GDM1 (cell line): ENCODE measurements around the gene CIAPIN1.
"Not testable (repeated sequence)": the region's sequence is repeated elsewhere in the genome, so short reads cannot be mapped to it uniquely, and the experiment has no call there.

ENCODE experiments used
- DNase-seq: peaks from one replicate; lab custom pipeline; 2025; lab: John Stamatoyannopoulos, UW

Gene CIAPIN1

DNA sequence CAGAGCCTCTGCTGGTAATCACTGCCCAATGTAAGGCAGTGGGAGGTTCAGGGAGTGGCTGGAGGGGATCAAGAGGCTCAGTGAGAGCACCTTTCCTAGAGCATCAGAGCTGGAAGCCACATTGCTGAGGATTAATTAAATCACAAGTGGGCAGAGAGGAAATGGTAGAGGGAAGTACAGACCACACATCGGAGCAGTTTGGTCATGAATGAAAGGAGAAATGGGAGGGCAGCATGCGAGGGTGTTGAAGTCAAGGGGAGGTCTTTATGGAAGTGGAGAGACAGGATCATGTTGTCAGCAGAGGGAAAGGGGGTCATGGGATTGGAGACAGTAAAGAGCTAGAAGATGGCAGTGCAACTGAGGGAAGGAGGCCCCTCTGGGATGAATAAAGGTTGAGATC, 40.3 kb downstream of the CIAPIN1 start:
- DNase-seq = no peak

DNA sequence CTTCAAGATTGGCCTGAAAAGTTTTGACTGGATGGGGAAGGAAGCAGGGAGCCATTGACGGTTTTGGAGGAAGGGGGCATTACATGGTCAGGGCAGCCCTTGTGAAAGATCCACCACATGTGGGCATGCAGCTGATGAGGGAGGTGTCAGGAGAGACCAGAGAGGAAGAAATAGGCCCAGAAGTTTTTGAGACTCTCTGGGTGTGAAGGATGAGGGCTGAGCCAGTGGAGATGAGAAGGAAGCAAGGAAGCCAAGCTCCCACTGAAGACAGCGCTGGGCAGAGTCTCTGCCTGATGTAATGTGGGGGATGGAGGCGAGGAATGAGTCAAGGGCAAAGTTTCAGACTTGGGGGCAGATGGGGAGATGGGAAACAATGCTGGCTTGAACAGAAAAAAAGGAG, 42.1 kb downstream of the CIAPIN1 start:
- DNase-seq = no peak

DNA sequence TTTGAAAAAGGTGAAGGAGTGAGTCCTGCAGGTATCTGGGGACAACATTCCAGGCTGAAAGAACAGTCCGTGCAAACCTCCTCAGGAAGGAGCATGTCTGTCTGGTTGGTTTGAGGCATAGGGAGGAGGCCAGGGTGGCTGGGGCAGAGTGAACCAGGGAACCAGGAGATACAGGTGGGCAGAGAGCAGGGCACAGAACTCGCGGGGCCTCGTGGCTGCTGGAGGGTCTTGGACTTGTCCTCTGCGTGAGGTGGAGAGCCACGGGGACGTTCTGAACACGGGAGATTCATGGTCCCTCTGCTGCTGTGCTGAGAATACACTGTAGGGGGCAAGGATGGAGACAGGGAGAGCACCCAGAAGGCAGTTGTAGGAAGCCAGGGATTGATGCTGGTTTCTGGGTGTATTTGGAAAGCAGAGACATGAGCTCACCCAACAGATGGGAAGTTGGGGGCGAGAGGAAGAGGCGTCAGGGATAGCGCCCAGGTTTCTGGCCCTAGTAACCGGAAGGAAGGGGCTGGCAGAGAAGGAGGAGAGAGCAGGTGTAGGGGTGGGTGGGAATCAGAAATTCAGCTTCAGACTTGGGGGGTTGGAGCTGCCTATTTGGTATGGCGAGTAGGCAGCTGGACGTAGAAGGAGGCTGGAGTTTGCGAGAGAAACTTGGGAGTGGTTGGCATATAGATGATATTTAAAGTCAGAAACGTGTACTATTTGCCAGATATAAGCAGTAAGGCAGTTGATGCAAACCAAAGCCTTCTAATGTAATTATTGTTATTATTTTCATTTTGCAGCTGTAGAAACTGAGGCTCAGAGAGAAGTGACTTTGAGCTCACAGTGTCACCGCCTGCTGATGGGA, 43.0 kb downstream of the CIAPIN1 start, which contains the start of gene CCL17:
CCL17 (plus strand) TSS at position 803 of the 853 bp plus-strand sequence. CDS start 9,166 bp downstream, outside the sequence.
- no peak for DNase-seq

DNA sequence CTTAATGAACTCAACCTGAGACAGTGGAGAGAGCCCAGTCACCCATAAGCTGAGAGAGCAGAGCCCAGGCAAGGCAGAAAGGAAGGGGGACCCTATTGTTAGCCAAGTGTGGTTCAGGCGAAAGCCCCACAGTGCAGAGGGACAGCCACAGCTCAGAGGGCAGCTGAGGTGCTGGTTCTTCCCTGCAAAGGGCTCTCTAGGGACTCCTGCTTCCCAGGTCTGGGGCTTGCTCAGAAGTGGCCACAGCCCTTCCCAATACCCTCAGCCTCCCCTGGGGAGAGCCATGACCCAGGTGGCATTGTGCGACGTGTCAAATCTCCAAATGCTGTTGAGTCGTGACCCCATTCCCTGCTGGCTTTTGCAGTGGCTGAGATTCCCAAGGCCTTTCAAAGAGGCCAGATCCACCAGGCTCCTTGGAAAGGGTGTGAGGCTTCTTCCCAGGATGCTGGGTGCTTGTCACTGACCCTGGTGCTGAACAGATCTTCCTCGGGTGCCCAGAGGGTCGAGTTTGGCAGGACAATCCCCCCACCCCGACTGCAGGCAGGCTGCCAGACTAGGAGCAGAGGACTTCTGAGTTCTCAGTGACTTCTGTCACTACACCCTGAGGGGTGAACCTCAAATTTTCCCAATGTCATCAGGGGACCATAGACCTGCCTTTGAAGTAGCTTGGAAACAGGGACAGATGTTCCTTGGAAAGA, 45.1 kb downstream of the CIAPIN1 start:
- DNase-seq = no peak

DNA sequence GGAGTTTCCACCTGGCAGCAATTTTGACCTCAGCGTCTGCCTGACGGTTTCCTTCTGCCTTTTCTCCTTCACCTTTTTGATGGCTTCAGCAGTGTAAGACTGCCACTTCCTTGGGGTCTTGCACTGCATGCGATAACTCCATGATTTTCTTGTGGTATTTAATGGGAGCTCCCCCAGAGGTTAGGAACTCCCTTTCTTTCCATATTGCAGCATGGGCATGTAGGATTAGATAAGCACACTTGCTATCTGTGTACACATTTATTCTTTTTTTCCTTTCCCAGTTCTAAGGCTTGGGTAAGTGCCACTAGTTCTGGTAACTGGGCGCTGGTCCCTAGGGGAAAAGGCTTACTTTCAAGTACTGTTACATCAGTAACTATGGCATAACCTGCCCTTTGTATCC, 49.7 kb downstream of the CIAPIN1 start:
- DNase-seq = not testable (repeated sequence)

DNA sequence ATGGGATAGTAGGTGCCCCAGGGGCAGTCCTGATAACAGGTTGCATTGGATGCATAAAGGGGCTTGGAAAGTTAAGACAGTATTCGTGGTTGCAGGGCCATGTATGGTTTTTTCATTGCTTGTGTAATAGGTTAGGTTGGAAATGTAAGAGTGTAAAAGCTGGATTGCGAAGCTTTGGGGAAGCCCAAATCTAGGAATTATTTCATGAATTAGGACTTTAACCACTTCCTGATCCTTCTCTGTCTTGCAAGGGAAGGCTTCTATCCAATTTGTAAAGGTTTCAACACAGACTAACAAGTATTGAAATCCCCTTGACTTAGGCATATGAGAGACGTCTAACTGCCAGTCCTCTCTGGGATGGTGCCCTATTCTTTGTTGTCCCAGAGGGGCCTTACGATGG, 50.4 kb downstream of the CIAPIN1 start:
- no peak for DNase-seq

DNA sequence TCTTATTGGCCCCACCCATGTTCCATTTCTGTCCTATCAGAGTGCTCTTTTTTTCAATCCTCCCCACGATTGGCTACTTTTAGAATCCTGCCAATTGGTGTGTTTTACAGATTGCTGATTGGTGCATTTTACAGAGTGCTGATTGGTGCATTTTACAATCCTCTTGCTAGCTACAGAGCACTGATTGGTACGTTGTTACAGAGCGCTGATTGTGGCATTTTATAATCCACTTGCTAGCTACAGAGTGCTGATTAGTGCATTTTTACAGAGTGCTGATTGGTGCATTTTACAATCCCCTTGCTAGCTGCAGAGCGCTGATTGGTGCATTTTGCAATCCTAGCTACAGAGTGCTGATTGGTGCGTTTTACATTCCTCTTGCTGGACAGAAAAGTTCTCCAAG, 52.2 kb downstream of the CIAPIN1 start:
- no peak for DNase-seq

DNA sequence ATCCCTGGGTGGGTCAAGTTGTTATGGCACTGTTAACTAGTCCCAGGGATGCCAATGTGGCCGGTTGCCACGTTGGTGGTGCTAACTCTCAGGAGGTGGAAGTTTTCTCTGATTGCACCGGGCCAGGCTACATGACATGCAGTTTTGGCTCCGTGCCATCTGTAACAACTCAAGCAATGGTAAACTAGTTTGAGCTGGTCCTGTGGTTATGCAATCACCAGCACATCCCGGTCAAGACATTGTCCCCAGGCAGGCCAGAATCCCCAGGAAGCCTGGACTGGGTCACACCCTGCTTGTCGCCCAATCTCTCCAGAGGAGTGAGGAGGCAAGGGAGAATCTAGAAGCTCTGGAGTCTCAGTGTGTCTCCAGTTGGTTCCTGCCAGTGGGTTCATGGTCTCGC, 52.7 kb downstream of the CIAPIN1 start:
- DNase-seq = no peak

DNA sequence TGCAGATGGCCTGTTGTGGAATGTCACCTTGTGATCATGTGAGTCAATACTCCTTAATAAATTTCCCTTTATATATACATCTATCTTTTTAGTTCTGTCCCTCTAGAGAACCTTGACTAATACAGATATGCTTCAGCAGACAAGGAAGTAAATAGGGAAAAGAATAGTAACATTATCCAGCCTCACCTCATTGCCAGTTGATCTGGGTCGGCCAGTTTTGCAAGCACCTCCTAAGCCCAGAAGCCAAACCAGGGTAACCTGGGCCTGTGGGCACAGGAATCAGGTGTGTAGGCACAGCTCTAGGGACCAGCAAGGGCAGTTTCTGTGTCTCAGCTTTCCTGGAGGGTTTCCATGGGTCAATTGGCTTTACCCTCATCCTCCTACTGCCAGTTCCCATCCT, 54.5 kb downstream of the CIAPIN1 start:
- no peak for DNase-seq

DNA sequence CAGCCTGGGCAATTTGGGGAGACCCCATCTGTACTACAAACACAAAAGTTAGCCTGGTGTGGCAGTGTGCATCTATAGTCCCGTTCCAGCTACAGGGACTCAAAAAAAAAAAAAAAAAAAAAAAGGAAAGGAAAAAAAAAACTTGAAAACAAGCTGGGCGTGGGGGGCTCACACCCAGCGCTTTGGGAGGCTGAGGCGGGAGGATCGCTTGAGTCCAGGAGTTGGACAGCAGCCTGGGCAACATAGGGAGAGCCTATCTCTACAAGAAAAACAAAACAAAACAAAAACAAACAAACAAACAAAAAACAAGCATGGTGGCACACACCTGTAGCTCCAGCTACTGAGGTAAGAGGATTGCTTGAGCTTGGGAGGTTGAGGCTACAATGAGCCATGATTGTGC, 55.5 kb downstream of the CIAPIN1 start:
- no peak for DNase-seq

DNA sequence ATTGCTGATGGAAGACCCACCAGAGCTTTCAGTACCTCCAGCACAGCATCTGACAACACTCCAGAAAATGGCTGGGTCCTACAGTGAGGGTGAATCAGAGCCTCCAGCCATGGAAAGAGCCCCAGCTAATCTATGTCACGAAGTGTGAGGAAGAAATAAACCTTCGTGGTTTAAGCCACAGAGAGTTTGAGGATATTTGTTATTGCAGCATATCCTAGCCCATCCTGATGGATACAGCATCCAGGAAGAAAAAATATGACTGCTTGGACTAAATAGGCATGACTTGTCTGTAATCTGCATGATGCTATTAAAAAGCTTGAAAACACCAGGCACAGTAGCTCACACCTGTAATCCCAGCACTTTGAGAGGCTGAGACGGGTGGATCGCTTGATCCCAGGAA, 55.9 kb downstream of the CIAPIN1 start:
- DNase-seq = no peak

DNA sequence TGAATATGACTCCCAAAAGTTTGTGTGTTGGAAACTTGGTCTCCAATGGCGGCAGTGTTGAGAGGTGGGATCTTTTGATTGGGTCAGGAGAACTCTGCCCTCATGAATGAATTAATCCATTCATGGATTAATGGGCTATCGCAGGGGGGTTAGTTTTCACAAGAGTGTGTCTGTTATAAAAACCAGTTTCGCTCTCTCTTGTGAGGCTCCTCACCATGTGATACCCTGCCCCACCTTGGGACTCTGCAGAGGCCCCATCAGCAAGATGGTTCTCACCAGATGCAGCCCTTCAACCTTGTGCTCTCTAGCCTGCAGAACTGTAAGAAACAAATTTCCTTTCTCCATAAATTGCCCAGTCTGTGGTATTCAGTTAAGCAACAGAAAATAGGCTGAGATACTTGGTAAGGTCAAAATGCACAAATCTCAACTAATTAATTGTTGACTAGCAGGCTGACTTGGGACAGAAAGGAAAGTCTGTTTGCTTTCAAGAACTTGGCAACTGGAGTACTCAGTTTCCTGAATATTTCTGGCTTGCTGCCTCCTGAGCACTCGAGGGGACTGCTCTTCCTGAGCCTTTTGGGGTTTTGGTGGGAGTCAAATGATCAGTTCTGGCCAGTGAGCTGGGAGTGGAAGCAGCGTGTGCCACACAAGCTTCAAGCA, 56.4 kb downstream of the CIAPIN1 start:
- DNase-seq = no peak

DNA sequence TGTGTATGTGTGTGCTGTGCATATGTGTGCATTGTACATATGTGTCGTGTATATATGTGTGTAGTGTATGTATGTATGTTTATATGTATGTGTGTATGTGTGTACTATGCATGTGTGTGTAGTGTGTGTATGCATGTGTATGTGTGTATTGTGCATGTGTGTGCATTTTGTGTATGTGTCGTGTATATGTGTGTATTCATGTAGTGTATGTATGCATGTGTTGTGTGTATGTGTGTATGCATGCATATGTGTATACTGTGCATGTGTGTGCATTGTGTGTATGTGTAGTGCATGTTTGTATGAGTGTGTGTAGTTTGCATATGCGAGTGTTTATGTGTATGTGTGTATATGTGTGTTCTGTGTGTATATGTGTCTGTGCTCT, 58.1 kb downstream of the CIAPIN1 start:
- DNase-seq = no peak

DNA sequence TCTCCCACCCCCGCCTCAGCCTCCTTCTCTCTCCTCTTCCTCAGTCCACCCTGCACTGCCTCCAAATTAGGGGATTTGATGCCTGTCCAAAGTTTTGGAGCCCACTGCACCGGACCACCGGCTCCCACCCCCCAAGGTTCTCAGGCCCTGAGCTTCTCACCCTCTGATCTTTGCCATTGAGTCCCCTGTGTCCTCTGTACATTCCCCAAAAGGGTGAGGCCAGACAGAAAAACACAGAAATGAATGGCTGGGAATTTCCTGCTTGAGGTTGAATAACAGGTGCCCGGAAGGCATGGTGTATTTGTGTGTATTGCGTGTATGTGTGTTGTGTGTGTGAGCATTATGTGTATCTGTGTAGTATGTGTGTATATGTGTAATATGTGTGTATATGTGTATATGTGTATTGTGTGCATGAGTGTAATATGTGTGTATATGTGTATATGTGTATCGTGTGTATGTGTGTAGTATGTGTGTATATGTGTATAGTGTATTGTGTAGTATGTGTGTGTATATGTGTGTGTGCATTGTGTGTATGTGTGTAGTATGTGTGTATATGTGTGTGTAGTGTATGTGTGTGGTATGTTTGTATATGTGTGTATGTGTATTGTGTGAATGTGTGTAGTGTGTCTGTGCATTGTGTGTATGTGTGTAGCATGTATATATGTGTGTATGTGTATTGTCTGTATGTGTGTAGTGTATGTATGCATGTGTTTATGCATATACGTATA, 58.7 kb downstream of the CIAPIN1 start:
- no peak for DNase-seq

DNA sequence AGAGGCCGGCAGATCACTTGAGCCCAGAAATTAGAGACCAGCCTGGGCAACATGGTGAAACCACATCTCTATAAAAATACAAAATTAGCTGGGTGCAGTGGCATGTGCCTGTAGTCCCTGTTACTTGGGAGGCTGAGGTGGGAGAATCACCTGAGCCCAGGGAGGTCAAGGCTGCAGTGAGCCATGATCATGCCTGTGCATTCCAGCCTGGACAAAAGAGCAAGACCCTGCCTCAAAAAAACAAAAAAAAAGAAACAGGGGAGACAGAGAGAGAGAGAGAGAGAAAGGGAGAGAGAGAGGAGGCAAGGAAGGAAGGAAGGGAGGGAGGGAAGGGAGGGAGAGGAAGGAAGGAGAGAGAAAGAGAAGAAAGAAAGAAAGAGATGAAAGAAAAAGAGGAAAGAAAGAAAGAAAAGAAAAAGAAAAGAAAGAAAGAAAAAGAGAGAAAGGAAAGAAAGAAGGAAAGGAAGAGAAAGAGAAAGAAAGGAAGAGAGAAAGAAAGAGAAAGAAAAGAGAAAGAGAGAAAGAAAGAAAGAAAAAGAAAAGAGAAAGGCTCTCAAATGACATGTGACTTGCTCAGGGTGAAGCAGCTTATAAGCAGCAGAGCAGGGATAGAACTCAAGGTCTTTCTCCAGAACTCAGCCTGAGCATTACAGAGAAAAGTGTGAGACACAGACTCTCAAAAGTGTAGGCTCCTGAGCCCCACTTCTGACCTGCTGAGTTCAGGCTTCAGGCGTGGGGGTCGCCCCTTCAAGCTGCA, 59.4 kb downstream of the CIAPIN1 start:
- no peak for DNase-seq

DNA sequence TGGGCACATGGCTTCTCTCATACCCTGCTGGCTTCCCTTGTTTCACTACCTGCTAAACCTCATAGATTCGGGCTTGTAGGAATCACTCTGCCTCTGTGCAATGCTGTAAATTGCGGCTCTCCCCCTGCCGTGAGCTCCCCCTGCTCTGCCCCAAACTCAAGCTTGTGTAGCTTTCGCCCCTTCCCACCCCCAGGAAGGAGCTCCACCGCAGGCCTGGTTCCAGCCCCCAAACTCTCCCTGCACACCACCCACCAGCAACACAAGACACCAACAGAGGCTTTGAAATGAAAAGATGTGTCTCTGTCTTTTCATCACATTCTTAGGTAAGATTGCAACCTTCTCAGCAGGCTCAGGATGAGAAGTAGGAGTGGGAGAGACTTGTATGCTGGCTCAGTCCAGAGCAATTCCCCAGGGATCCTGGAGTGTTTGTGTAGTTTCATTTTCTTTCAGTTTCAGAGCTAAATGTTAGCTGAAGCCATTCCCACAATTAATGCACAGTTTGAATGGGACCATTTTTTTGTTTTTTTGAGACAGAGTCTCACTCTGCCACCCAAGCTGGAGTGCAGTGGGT, 60.7 kb downstream of the CIAPIN1 start:
- no peak for DNase-seq

DNA sequence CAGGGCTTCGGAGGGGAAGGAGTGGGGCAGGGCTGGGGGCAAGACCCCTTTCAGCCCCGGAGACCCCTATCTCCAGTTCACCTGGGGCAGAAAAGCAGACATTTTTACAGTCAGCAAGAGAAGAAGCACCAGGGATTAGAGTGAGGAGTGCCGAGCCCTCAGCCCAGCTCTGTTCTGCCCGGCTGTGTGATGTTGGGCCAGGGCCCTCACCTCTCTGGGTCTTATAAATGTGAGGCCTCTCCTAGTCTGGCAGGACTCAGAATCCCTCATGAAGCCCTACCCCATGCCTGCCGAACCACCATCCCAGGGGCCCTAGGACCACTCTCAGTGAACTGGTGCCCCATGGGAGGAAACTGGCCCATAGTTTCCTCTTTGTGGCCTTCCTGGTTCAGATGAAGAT, 62.1 kb downstream of the CIAPIN1 start:
- DNase-seq = no peak

DNA sequence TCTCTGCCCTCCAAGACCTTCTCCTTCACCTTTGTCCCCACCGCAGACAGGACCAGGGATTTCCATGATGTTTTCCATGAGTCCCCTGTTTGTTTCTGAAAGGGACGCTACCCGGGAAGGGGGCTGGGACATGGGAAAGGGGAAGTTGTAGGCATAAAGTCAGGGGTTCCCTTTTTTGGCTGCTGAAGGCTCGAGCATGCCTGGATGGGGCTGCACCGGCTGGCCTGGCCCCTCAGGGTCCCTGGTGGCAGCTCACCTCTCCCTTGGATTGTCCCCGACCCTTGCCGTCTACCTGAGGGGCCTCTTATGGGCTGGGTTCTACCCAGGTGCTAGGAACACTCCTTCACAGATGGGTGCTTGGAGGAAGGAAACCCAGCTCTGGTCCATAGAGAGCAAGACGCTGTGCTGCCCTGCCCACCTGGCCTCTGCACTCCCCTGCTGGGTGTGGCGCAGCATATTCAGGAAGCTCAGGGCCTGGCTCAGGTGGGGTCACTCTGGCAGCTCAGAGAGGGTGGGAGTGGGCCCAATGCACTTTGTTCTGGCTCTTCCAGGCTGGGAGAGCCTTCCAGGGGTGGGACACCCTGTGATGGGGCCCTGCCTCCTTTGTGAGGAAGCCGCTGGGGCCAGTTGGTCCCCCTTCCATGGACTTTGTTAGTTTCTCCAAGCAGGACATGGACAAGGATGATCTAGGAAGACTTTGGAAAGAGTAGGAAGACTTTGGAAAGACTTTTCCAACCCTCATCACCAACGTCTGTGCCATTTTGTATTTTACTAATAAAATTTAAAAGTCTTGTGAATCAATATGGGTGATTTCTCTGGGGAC, 62.7 kb downstream of the CIAPIN1 start:
- DNase-seq = no peak

DNA sequence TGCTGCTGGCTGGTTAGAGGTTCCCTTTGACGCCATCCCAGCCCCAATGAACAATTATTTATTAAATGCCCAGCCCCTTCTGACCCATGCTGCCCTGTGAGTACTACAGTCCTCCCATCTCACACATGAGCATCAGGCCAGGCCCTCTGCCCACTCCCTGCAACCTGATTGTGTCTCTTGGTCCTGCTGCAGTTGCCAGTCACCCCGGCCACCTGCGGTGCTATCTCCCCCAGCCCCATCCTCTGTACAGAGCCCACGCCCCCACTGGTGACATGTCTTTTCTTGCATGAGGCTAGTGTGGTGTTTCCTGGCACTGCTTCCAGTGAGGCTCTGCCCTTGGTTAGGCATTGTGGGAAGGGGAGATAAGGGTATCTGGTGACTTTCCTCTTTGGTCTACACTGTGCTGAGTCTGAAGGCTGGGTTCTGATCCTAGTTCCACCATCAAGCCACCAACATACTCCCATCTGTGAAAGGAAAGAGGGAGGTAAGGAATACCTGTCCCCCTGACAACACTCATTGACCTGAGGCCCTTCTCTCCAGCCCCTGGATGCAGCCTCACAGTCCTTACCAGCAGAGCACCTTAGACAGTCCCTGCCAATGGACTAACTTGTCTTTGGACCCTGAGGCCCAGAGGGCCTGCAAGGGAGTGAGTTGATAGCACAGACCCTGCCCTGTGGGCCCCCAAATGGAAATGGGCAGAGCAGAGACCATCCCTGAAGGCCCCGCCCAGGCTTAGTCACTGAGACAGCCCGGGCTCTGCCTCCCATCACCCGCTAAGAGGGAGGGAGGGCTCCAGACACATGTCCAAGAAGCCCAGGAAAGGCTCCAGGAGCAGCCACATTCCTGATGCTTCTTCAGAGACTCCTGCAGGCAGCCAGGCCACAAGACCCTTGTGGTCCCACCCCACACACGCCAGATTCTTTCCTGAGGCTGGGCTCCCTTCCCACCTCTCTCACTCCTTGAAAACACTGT, 63.6 kb downstream of the CIAPIN1 start:
- no peak for DNase-seq
